Measurements from ENCODE around the gene GATA5. TPM values are rescaled to one million over a fixed set of nuclear protein-coding genes. Genes with fewer than 3 reads are reported as not detected.

Gene GATA5
- total RNA-seq, 1 donor from 2014 or later: not detected

- H3K9me3 ChIP-seq: no peaks in the 10 kb centered on the region
- no peaks in the 10 kb centered on the region for H3K36me3 ChIP-seq
- no peak overlapping the region for H3K27ac ChIP-seq
- H3K27me3 ChIP-seq: no peaks in the 10 kb centered on the region
- H3K4me3 ChIP-seq: no peak overlapping the region
- DNase-seq (ENCODE audit: low spot score in 2 of 2): no peak
- H3K4me1 ChIP-seq: no peaks in the 10 kb centered on the region
- intact Hi-C loops (cut with DNase I): no loop called here
- TF ChIP-seq CTCF (IDR thresholded peaks at IDR 0.05): no peak
These were observed 16.3 kb downstream of the GATA5 start for GRCh38 chr20:62459488-62459887.

- no peak overlapping the region for H3K4me3 ChIP-seq
- no peak for TF ChIP-seq CTCF (IDR thresholded peaks at IDR 0.05)
- H3K4me1 ChIP-seq: no peaks in the 10 kb centered on the region
- no peak for DNase-seq (ENCODE audit: low spot score in 2 of 2)
- intact Hi-C loops (cut with DNase I): no loop called here
- no peaks in the 10 kb centered on the region for H3K27me3 ChIP-seq
- H3K9me3 ChIP-seq: no peaks in the 10 kb centered on the region
- H3K36me3 ChIP-seq: no peaks in the 10 kb centered on the region
- no peak overlapping the region for H3K27ac ChIP-seq
These were observed 17.2 kb downstream of the GATA5 start for GRCh38 chr20:62458275-62459251.

GRCh38 chr20:62457831-62458230 lies 18.0 kb downstream of the GATA5 start:
- H3K9me3 ChIP-seq: no peaks in the 10 kb centered on the region
- H3K27me3 ChIP-seq: no peaks in the 10 kb centered on the region
- no peaks in the 10 kb centered on the region for H3K36me3 ChIP-seq
- DNase-seq (ENCODE audit: low spot score in 2 of 2): no peak
- H3K4me3 ChIP-seq: no peak overlapping the region
- no peak for TF ChIP-seq CTCF (IDR thresholded peaks at IDR 0.05)
- no peaks in the 10 kb centered on the region for H3K4me1 ChIP-seq
- intact Hi-C loops (cut with DNase I): no loop called here
- H3K27ac ChIP-seq: no peak overlapping the region

GRCh38 chr20:62457098-62457497 lies 18.7 kb downstream of the GATA5 start:
- Histone ChIP-seq H3K36me3 (no peaks in the 10 kb centered on the region), H3K9me3 (no peaks in the 10 kb centered on the region), H3K4me1 (no peaks in the 10 kb centered on the region), H3K27me3 (no peaks in the 10 kb centered on the region), H3K4me3 (no peak overlapping the region), H3K27ac (no peak overlapping the region)
- no peak for DNase-seq (ENCODE audit: low spot score in 2 of 2)
- intact Hi-C loops (cut with DNase I): no loop called here
- TF ChIP-seq CTCF (IDR thresholded peaks at IDR 0.05): no peak

GRCh38 chr20:62455929-62456328 lies 19.9 kb downstream of the GATA5 start:
- no peaks in the 10 kb centered on the region for H3K27me3 ChIP-seq
- no peak for TF ChIP-seq CTCF (IDR thresholded peaks at IDR 0.05)
- H3K4me1 ChIP-seq: no peaks in the 10 kb centered on the region
- no peaks in the 10 kb centered on the region for H3K36me3 ChIP-seq
- no peak overlapping the region for H3K4me3 ChIP-seq
- no peak for DNase-seq (ENCODE audit: low spot score in 2 of 2)
- intact Hi-C loops (cut with DNase I): no loop called here
- H3K27ac ChIP-seq: no peak overlapping the region
- H3K9me3 ChIP-seq: no peaks in the 10 kb centered on the region

Data from ascending aorta (tissue), 2 donors.